ENCODE measurements around the gene GRIP1. TPM values are rescaled to one million over a fixed set of nuclear protein-coding genes. Genes with fewer than 3 reads are reported as not detected.

GRIP1 gene
- total and polyA plus RNA-seq, 2 of the 4 experiments (the other 2 are of a cell fraction) = under 0.01 to 0.07 TPM

DNA sequence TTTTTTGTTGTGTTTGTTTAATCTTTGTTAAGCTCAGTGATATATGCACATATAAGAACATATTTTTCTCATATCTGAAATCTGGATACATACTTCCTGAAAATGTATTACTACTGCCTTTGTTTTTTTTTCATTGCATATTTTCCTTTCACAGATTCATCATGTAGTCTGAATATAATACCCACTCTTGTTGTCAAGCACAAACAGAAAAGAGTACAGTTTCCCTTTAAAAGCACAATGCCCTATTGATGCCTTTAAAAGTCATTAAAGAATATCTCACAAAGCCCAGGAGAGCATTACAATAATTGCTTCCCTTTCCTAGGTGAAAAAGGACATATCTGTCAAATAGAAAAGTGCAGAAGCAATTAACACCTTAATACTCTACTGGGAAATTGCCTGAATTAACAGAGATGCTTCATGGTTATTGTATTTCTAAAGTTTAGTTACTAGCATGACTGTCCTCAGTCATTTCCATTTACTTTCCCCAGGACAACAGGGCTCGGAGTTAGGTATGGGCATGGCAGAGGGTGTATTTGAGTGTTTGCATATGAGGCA lies 107.4 kb downstream of the GRIP1 start:
- H3K36me3 ChIP-seq (ENCODE audit: control insufficient read depth, insufficient read depth, low read length) = no peaks in the 10 kb centered on the region
- in situ Hi-C loops (cut with MboI; ENCODE audit: low sequenced_read_pairs) (no loop called here), dilution Hi-C loops (cut with HindIII; ENCODE audit: low sequenced_read_pairs, unreplicated experiment) (no loop called here), intact Hi-C loops (cut with micrococcal nuclease) (no loop called here)
- H3K23ac ChIP-seq (ENCODE audit: low read depth, low read length) = no peak overlapping the region
- H2AFZ ChIP-seq (replicated peaks; ENCODE audit: low read length, poor library complexity) = no peak overlapping the region
- H3K4me1 ChIP-seq (ENCODE audit: control insufficient read depth, insufficient read depth, low read length) = no peaks in the 10 kb centered on the region
- no CpG with 5 or more reads among the region's 1 CpG for WGBS, 2 experiments (ENCODE audit: extremely low coverage in 2 of 2, insufficient read length in 1 of 2)
- no peaks in the 10 kb centered on the region for H3K27me3 ChIP-seq (ENCODE audit: control insufficient read depth, insufficient read depth, low read length)
- H4K91ac ChIP-seq (ENCODE audit: insufficient read depth, low read depth, low read length) = no peak overlapping the region
- H3K9me1 ChIP-seq (ENCODE audit: insufficient read depth, low read length) = no peaks in the 10 kb centered on the region
- CTCF ChIA-PET = no interaction called here
- H2BK120ac ChIP-seq (ENCODE audit: low read depth, low read length) = no peak overlapping the region
- H2AK9ac ChIP-seq (replicated peaks; ENCODE audit: low read depth, low read length, poor library complexity) = no peak overlapping the region
- no peak overlapping the region for H3K9ac ChIP-seq (ENCODE audit: low read depth, low read length)
- TF ChIP-seq MAZ (IDR thresholded peaks at IDR 0.05; ENCODE audit: borderline replicate concordance, low read depth, low read length) (no peak), NFE2L2 (IDR thresholded peaks at IDR 0.05; ENCODE audit: low read depth, low read length) (no peak), BHLHE40 (IDR thresholded peaks at IDR 0.05; ENCODE audit: low read depth, low read length) (no peak), SMC3 (IDR thresholded peaks at IDR 0.05; ENCODE audit: low read depth, low read length) (no peak), FOS (IDR thresholded peaks at IDR 0.05; ENCODE audit: low read depth, low read length) (no peak), CHD1 (IDR thresholded peaks at IDR 0.05; ENCODE audit: low read depth, low read length) (no peak), RAD21 (IDR thresholded peaks at IDR 0.05; ENCODE audit: low read length) (no peak), RFX5 (IDR thresholded peaks at IDR 0.05; ENCODE audit: low read depth, low read length) (no peak), CEBPB (IDR thresholded peaks at IDR 0.05; ENCODE audit: low read depth, low read length) (no peak), MAFK (IDR thresholded peaks at IDR 0.05; ENCODE audit: low read depth, low read length) (no peak), RCOR1 (IDR thresholded peaks at IDR 0.05; ENCODE audit: insufficient replicate concordance, low read length) (no peak), POLR2A (IDR thresholded peaks at IDR 0.05; ENCODE audit: low read depth, low read length) (no peak), MXI1 (IDR thresholded peaks at IDR 0.05; ENCODE audit: borderline replicate concordance, low read depth, low read length) (no peak)
- TF ChIP-seq, protein P1, sequence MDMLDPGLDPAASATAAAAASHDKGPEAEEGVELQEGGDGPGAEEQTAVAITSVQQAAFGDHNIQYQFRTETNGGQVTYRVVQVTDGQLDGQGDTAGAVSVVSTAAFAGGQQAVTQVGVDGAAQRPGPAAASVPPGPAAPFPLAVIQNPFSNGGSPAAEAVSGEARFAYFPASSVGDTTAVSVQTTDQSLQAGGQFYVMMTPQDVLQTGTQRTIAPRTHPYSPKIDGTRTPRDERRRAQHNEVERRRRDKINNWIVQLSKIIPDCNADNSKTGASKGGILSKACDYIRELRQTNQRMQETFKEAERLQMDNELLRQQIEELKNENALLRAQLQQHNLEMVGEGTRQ (IDR thresholded peaks at IDR 0.05; ENCODE audit: low read depth, low read length) = no peak
- TF ChIP-seq, protein P2, sequence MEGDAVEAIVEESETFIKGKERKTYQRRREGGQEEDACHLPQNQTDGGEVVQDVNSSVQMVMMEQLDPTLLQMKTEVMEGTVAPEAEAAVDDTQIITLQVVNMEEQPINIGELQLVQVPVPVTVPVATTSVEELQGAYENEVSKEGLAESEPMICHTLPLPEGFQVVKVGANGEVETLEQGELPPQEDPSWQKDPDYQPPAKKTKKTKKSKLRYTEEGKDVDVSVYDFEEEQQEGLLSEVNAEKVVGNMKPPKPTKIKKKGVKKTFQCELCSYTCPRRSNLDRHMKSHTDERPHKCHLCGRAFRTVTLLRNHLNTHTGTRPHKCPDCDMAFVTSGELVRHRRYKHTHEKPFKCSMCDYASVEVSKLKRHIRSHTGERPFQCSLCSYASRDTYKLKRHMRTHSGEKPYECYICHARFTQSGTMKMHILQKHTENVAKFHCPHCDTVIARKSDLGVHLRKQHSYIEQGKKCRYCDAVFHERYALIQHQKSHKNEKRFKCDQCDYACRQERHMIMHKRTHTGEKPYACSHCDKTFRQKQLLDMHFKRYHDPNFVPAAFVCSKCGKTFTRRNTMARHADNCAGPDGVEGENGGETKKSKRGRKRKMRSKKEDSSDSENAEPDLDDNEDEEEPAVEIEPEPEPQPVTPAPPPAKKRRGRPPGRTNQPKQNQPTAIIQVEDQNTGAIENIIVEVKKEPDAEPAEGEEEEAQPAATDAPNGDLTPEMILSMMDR (conservative IDR thresholded peaks at IDR 0.05; ENCODE audit: low read depth, low read length) = no peak
- TF ChIP-seq, protein P3, sequence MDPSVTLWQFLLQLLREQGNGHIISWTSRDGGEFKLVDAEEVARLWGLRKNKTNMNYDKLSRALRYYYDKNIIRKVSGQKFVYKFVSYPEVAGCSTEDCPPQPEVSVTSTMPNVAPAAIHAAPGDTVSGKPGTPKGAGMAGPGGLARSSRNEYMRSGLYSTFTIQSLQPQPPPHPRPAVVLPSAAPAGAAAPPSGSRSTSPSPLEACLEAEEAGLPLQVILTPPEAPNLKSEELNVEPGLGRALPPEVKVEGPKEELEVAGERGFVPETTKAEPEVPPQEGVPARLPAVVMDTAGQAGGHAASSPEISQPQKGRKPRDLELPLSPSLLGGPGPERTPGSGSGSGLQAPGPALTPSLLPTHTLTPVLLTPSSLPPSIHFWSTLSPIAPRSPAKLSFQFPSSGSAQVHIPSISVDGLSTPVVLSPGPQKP (IDR thresholded peaks at IDR 0.05; ENCODE audit: borderline replicate concordance, low read depth, low read length) = no peak
- no peak overlapping the region for H2BK15ac ChIP-seq (ENCODE audit: low read depth, low read length)
- no peak for ATAC-seq (ENCODE audit: low read depth)
- H3K79me1 ChIP-seq (ENCODE audit: low read depth in 1 of 2, low read length in 2 of 2) = no peaks in the 10 kb centered on the region
- H3K4ac ChIP-seq (ENCODE audit: low read depth, low read length) = no peak overlapping the region
- H3K4me3 ChIP-seq (ENCODE audit: insufficient read depth, low read depth, low read length) = no peak overlapping the region
- H3K56ac ChIP-seq (ENCODE audit: extremely low read depth, insufficient read depth, low read length) = no peak overlapping the region
- H2BK20ac ChIP-seq (ENCODE audit: low read depth, low read length) = no peak overlapping the region
- POLR2A ChIA-PET (ENCODE audit: unreplicated experiment) = no interaction called here
- no peak overlapping the region for H3K18ac ChIP-seq (ENCODE audit: low read depth, low read length)
- no peak overlapping the region for H3K14ac ChIP-seq (replicated peaks; ENCODE audit: low read depth, low read length)
- no peak overlapping the region for H3K4me2 ChIP-seq (ENCODE audit: low read depth, low read length)
- no peak overlapping the region for H4K8ac ChIP-seq (ENCODE audit: low read depth in 2 of 2, low read length in 2 of 2)
- no peak overlapping the region for H2BK5ac ChIP-seq (ENCODE audit: low read depth, low read length, poor library complexity, severe bottlenecking)
- no peak overlapping the region for H2AK5ac ChIP-seq (ENCODE audit: low read depth, low read length)
- H4K5ac ChIP-seq (ENCODE audit: low read depth, low read length) = no peak overlapping the region
- no peak overlapping the region for H3K27ac ChIP-seq (ENCODE audit: insufficient read depth, low read length)
- DNase-seq = no peak
- BruUV-seq (replicated peaks) = no TSS peak
- H4K20me1 ChIP-seq (ENCODE audit: insufficient read depth, low read length) = no peaks in the 10 kb centered on the region
- no peaks in the 10 kb centered on the region for H3K9me3 ChIP-seq (ENCODE audit: control insufficient read depth, insufficient read depth, low read length)
